ENCODE data around the gene P2RX1.

GRCh38 chr17:3916825-3917224 lies 560 bp upstream of the P2RX1 start:
- TF ChIP-seq CTCF (IDR thresholded peaks at IDR 0.05) (no peak), POLR2A (IDR thresholded peaks at IDR 0.05) (no peak)

Data from body of pancreas (tissue), 4 donors.